Hair follicular keratinocyte (primary cell): Measurements from ENCODE around the gene MFAP1. TPM values are rescaled to one million over a fixed set of nuclear protein-coding genes. Genes with fewer than 3 reads are reported as not detected.

Experiments
- total RNA-seq: library from RNA; depleted of rRNA; stranded (reverse); fragments of >200 nt; gene quantifications from 2 replicates; pipeline ENCODE4 v1.2.3, GENCODE V29; 2015

Gene MFAP1, protein sequence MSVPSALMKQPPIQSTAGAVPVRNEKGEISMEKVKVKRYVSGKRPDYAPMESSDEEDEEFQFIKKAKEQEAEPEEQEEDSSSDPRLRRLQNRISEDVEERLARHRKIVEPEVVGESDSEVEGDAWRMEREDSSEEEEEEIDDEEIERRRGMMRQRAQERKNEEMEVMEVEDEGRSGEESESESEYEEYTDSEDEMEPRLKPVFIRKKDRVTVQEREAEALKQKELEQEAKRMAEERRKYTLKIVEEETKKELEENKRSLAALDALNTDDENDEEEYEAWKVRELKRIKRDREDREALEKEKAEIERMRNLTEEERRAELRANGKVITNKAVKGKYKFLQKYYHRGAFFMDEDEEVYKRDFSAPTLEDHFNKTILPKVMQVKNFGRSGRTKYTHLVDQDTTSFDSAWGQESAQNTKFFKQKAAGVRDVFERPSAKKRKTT
- total RNA-seq, result 15.4 and 20.7 TPM in 2 replicates

DNA sequence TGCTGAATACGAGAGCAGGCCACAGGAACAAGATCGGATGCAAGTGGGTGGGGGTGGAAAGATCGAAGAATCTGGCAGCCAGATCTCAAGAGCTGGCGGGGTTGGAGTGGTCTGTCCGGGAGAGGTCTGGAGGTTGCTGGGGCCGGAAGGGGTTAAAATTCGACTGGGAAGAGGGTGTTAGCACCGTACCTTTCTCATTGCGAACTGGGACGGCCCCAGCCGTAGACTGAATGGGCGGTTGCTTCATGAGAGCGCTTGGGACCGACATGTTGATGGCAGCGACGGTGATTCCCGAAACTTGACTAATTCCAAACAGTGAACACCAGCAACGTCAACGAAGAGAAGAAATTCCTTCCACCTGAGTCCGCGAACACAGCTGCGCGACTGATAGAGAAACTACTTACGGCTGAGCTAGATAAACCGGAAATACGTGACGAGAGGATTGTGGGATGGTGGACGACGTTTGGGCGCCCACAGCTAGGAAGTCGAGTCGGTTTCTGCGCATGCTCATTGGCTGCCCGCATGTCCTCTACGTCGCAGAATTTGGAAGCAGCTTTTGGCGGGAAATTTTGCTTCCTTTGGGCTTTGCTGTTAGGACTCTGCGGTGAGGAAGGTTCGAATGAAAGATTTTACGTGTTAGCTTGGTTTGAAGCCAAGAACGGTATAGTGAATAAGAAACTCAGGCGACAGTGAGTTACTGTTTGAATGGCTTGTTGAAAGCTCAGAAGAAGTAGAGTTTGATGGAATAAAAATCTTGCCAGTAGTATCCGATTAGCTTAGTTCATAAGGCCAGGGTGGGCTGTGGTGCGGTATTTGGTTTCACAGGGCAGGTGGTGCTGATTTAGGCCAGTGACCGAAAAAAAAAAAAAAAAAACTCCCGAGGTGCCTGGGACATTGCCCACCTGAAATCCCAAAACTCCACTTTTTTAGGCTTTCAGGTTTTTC lies at the start of gene MFAP1:
MFAP1 (minus strand) TSS at position 389 of the 945 bp plus-strand sequence; CDS start at position 268, 121 bp downstream.

DNA sequence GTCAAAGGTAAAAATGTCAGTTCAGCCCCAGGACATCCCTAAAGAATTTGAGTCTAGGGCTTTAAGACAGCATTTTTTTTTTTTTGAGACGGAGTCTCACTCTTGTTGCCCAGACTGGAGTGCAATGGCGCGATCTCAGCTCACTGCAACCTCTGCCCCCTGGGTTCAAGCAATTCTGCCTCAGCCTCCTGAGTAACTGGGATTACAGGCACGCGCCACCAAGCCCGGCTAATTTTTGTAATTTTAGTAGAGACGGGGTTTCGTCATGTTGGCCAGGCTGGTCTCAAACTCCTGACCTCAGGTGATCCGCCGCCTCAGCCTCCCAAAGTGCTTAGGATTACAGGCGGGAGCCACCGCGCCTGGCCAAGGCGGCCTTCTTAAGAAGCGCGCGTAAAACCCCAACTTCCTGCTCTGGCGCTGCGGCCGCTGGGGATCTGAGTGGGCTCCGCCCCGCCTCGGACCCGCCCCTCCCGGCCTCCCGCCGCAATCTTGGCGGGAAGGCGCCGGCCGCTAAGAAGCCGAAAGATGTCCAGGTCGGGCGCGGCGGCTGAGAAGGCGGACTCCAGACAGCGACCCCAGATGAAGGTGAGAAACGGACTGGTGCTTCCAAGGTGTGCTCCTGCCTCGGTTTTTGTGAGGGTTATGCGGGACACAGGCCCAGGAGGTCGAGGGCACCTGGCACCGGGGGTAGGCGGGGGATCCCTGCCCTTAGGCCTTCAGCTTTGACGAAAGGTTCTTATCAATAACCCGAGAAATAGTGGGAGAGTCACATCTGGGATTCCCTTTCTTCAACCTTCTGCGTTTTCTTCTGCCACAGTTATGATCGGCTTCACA lies 2.2 kb upstream of the MFAP1 start, which contains the start of gene WDR76:
WDR76 (plus strand) TSS at position 495 of the 834 bp plus-strand sequence; CDS start at position 526, 31 bp downstream.

DNA sequence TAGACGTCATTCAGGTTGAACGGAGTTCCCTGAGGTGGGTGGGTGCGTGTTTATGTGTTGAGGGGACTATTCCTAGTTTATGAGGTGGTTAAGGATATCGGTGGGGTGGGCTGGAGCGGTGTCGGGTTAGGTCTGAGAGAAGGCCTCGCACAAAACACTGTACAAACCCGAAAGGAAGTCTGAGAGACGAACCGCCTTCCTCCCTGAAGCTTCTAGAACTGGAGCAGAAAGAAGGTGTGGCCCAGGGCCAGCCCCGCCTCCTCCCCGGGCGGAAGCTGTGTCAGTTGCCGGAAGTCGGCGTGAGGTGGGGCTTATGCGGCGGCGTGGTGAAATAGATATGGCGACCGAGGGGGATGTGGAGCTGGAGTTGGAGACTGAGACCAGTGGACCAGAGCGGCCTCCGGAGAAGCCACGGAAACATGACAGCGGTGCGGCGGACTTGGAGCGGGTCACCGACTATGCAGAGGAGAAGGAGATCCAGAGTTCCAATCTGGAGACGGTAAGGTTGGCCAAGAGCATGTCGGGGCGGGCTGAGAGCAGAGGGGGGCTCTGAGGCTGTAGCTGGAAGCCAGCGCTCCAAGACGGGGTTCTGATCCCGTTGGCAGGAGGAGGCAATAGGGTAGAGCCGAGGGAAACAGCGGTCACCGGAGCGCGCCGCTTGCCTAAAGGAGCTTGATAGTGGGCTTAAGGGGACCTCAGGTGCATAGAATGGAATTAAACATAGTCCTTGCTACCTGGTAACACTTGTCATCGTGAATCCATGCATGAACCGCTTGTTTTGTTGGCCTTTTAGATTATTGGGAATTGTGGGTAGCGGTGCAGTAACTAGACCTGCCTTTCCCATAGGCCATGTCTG lies 24.0 kb downstream of the MFAP1 start, which contains the start of gene HYPK:
HYPK (plus strand) TSS at position 314 of the 856 bp plus-strand sequence; CDS start at position 338, 24 bp downstream.

DNA sequence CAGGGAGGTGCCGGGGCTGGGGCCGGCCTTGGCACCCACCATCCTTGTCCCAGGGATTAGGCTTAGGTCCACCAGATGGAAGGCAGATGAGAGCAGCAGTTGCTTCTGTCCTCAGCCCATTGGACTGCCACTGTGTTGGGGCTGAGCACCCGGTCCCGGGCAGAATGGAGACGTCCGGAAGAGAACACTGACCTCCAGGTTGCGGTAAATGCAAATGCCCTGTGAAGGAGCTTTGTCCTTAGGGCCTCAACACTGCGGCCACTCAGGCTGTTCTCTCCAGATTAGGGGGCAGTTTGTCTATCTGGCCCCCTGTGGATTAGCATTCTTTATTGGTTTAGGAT lies 24.6 kb downstream of the MFAP1 start, which contains the start of gene SERINC4:
SERINC4 (minus strand) TSS at position 276 of the 341 bp plus-strand sequence; CDS start at position 42, 234 bp downstream.

DNA sequence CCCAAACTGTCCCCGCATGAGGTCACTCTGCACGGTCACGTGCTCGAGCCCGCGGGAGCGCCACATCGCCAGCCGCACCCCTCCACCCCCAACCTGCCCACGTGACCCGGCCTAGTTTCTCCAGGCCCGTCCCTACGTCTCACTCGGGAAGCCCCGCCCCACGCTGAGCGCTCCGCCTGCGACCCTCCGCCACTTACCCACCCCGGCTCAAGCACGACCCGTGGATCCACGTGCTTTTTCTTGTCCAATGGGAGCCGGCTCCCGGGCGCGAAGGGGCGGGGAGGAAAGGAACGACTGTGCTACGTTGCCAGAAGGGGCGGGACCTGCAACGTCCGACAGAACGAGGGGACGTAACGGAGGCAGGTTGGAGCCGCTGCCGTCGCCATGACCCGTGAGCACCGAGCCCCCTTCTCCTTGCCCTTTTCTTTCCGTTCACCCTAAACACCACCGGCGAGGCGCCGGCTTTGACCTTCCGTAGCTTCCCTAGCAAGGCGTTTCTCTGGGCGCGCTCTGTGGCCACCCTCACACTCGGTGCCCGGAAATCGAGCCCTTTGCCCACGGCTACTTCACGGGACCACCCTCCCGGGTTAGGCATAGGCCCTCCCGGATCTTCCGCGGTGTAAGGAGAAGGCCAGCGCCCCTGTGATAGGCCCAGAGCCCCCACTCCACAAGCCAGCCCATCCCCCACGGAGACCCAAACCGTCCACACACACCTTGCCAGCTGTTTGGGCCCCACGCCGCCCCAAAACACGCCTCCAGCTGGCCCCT lies 32.3 kb downstream of the MFAP1 start, which contains the start of gene SERF2:
SERF2 (plus strand) TSS at position 328 of the 768 bp plus-strand sequence; CDS start at position 385, 57 bp downstream.

DNA sequence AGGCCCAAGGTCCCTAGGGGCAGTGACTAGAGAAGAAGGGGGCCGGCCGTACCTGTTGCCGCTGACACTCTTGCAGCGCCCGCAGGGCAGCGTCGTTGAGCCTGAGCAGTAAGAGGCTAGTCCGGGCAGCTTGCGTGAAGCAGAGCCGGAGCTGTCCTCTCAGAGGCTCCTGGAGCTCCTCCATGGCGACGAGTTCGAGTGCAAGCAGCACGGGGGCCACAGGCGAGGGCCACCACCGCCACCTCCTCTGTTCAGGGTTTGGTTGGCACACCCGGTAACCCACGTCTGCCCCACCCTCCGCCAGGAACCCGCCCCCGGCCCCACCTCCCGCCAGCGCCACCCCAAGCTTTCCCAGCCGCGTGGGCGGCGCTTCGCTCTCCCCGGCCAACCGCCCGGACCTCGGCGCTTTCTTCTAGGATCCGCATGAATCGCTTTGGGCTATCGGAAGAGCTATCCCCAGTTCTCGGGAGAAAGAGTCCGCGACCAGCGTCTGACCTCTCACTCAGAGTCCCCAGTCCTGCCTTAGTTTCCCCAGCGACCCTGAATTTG lies 47.7 kb downstream of the MFAP1 start, which contains the start of gene ELL3:
ELL3 (minus strand) TSS at position 249 of the 549 bp plus-strand sequence; CDS start at position 184, 65 bp downstream.

Other genes with a start within 250 kb of the MFAP1 start
- gene PPIP5K1, start 234.5 kb downstream of the MFAP1 start, total RNA-seq, result 17.5 and 18.7 TPM in 2 replicates
- 87.1 and 108 TPM in 2 replicates for gene CKMT1B, start 230.7 kb downstream of the MFAP1 start, total RNA-seq
- 0.49 TPM in 1 of 2 replicates, not detected in the other for gene STRC, start 205.9 kb downstream of the MFAP1 start, total RNA-seq
- 0.46 and 0.78 TPM in 2 replicates for gene CATSPER2, start 175.8 kb downstream of the MFAP1 start, total RNA-seq
- 89.3 and 94.9 TPM in 2 replicates for gene CKMT1A, start 130.8 kb downstream of the MFAP1 start, total RNA-seq
- gene PDIA3, start 78.3 kb downstream of the MFAP1 start, total RNA-seq, result 278 and 441 TPM in 2 replicates
- gene ELL3, start 47.7 kb downstream of the MFAP1 start, total RNA-seq, result 2.3 and 7.2 TPM in 2 replicates
- 832 and 948 TPM in 2 replicates for gene SERF2, start 32.4 kb downstream of the MFAP1 start, total RNA-seq
- gene SERINC4, start 24.5 kb downstream of the MFAP1 start, total RNA-seq, result not detected in 2 replicates
- 12.9 and 14.4 TPM in 2 replicates for gene HYPK, start 24.1 kb downstream of the MFAP1 start, total RNA-seq
- 6.6 and 14.5 TPM in 2 replicates for gene WDR76, start 2.3 kb upstream of the MFAP1 start, total RNA-seq